ELR (cell line): ENCODE data around the gene PDE8B.
"Not testable (repeated sequence)": the region's sequence is repeated elsewhere in the genome, so short reads cannot be mapped to it uniquely, and the experiment has no call there.

Experiments
- DNase-seq: peaks from one replicate; pipeline ENCODE4 v3.0.0-alpha.2; 2015; ENCODE audit warnings: low read depth

Gene PDE8B

DNA sequence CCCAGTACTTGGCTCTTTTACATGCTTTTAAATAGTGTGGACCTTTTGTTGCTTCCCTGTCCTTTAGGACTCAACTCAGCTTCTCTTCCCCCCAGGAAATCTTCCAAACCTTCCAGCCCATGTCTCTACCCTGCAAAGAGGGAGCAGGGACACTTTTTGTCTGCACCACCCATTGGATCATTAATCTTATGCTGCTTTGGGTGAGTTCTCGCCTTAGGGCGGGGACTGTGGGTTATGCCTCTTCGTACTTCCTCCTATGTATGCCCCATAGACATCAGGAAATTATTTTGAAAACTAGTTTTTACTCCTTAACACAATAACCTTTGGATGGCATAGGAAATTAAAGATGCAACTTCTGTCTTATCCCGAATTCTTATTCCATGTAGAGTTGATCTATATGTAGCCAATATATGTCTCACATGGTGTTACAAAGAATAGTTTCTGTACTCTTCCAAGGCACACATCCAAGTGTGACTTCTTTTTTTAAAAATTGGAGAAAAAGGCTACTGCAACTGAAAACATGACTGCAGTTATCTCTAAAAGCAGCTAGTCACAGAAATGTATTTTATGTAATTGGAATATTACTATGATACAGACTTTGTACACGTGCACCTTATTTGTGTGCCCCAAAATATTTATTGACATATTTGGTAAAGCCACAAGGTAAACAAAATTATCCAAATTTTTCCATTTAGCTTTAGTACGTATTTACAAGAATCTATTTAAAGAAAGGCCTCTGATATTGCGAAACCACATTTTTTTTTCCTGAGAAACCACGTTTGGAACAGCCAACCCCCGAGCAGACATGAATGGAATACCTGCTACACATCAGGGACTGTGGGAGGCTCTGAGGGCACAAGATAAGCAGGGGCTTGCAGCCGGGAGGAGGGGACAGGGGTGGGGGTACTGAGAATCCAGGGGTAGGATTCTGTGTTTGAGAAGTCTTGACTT is 148.1 kb downstream of the PDE8B start:
- peak; percentile 22 for DNase-seq

GRCh38 chr5:77359231-77359630 is 148.8 kb downstream of the PDE8B start:
- DNase-seq, result no peak

DNA sequence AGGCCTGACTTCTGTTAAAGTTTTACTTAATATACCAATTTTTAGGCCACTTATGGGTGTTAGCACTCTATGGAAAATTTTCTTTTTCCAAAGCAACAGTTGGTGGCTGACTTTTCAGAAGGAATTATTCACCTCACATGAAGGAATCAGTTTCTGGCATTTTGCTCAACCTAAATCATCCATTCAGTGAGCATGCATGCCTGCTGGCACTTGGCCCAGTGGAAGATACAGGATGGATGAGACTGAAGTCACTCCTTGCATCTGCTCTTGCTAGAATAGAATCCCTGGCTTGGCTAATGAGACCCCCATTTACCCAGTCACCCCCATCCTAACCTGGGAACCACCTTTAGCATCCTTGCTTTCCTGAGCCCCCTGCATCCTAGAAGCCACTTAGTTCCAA is 149.9 kb downstream of the PDE8B start:
- no peak for DNase-seq

DNA sequence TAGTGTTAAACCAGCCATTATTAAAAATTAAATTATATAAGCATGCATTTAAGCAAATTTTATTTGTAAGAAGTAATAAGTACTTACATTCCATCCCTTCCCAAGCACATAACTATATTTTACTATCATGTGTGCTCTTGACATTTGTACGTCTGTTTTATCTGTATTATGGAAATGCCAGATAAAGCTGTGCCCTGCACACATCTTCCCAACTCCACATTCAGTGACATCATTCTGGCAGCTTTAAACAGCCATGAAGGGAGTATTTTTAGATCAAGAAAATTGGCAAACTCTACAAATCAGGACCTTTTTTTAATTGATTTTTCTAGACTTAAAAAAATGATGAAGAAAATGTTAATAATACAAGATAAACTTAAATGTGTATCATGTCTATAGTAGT is 150.5 kb downstream of the PDE8B start:
- DNase-seq, result no peak

DNA sequence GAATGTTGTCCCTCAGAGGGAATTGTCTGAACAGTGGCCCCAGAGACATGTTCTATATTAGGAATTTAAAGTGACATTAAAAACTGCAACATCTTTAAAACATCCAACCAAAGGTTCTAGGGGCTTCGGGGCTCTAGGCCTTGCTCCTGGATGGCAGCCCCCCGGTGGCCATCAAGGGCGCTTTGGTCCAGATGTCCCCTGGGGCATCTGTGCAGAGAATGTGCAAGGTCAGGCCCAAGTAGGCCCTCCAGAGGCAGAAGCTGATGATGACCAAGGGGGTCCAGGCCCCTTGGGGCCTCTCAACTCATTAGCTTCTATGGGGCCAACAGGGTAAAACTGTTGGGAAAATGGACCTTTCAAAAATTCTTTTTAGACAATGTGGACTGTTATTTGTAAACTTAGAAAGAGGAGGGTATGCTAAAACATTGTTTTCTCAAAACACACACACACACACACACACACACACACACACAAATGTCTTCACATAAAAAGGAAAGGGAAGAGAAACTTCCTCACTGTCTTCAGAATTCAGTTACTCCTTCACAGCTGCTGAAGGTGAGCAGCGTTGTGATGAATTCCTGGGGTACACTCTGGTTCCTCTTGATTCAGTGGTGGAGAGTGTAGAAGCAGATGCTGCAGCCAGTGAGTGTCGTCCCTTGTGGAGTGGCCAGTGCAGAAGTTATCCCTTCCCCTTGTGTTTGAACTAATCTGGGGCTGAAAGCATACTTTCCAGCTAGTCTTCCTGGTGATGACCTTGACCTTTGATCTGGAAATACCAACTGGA is 156.4 kb downstream of the PDE8B start:
- no peak for DNase-seq

GRCh38 chr5:77367741-77368140 is 157.3 kb downstream of the PDE8B start:
- DNase-seq, result peak; percentile 61

- DNase-seq, result no peak
Measured at GRCh38 chr5:77368367-77368766, 157.9 kb downstream of the PDE8B start.

DNA sequence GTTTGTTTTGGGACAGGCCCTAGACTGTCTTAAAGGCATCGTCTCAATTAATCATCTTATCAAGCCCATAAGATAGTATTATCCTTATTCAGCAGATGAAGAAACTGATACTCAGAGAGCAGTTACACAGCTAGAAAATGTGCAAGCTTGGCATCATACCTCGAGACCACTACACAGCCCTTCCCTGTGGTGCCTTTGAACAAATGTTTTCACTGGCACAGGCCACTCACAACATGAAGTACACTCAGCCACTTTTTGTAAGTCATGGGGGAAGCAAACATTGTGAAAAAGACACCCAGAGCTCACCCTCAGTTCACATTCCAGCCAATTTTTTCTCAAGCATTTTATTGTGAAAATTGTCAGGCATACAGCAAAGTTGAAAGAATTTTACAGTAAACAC is 159.1 kb downstream of the PDE8B start:
- DNase-seq, result no peak

DNA sequence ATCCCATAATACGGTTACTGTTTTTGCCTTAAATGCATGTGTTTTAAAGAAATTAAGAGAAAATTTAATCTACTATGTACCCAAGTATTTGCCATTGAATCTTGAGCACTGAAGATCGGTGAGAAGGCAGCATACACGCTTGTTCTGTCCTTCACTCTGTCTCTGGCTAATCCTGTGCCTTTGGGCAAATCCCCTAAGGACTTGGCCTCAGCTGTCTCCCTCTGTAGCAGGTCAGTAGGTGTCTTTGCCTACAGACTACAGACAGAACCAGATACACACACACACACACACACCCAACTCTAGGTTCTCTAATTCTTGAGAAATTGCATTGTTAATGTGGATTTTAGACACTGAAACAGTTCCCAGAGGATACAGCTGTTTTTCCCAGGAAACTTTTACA is 164.2 kb downstream of the PDE8B start:
- DNase-seq, result no peak

- no peak for DNase-seq
Measured at GRCh38 chr5:77376609-77377300, 166.3 kb downstream of the PDE8B start.

- no peak for DNase-seq
Measured at GRCh38 chr5:77379558-77380061, 169.1 kb downstream of the PDE8B start.

DNA sequence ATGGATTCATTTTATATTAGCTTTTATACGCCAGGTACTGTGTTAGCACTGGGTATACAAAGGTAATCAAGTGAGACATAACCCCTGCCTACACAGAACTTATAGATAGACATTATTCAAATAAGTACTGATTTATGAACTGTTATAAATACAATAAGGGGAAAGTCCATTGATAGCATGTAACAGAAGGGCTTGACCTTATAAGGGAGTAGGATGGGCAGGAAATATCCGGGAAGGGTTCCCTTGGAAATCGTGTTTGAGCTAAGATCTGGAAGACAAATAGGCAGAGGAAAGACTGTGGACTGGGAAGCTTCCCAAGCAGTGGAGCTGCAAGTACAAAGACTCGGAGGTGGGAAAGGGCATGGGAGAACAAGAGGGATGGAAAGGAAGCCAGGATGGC is 170.2 kb downstream of the PDE8B start:
- no peak for DNase-seq

GRCh38 chr5:77383336-77383735 is 172.9 kb downstream of the PDE8B start:
- DNase-seq, result peak; percentile 30

DNA sequence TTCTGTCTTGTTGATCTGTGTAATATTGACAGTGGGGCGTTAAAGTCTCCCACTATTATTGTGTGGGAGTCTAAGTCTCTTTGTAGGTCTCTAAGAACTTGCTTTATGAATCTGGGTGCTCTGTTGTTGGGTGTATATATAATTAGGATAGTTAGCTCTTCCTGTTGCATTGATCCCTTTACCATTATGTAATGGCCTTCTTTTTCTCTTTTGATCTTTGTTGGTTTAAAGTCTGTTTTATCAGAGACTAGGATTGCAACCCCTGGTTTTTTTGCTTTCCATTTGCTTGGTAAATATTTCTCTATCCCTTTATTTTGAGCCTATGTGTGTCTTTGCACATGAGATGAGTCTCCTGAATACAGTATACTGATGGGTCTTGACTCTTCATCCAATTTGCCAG is 175.9 kb downstream of the PDE8B start:
- not testable (repeated sequence) for DNase-seq

DNA sequence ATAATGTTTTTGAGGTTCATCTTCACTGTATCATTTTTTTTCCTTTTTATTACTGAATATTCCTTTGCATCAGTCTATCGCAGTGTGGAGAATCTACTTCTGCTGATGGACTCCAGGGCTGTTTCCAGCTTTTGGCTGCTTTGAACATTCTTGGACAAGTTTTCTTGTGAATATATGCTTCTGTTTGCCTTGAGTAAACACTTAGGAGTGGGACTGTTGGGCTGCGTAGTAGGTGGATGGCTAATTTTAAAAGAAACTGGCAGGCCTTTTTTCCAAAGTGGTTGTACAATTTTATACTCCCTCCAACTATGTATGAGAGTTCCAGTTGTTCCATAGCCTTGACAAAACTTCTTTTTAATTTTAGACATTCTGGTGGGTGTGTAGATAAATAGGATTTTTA is 179.3 kb downstream of the PDE8B start:
- no peak for DNase-seq

- DNase-seq, result no peak
Measured at GRCh38 chr5:77390221-77390620, 179.7 kb downstream of the PDE8B start.

DNA sequence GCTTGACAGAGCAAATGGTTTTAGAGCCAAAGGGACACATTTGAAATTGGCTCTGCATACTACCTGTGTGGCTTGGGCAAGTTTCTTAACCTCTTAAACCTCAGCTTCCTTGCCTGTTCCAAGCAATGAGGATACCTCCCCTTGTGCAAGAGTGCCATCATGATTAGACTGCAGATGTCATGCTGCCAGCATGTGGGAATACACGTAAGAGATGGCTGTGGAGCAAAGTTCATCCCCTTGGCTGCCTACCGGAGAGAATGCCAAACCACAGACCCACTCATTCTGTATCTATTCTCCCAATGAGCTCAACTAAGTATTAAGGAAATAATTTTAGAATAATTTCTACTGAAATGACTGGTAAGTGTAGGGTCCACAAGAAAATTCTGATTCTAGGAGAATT is 180.3 kb downstream of the PDE8B start:
- DNase-seq, result peak; percentile 47

DNA sequence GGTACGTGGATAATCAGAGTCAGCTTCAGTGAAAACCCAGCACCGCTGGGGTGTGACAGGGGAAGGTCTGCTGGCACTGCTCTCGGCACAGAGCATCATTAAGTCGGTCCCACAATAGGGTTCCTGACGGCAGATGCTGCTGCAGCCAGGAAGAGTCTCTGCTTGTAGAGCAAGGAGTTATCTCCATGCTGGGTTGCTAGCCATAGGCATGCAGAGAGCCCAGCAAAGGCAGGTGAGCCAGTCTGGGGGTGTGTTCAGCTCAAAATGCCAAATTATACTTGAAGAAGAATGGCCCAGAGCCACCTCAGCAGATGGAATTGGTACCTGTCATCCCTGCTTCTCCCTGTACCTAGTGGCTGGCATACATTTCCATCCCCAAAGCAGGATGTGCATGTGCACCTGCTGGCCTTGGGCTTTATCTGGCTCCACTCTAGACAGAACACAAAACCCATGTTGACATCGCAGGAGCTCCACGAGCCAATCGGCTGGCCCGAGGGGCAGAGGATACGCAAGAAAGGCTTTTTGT is 180.8 kb downstream of the PDE8B start:
- DNase-seq, result no peak

- DNase-seq, result no peak
Measured at GRCh38 chr5:77394064-77394715, 183.7 kb downstream of the PDE8B start.

DNA sequence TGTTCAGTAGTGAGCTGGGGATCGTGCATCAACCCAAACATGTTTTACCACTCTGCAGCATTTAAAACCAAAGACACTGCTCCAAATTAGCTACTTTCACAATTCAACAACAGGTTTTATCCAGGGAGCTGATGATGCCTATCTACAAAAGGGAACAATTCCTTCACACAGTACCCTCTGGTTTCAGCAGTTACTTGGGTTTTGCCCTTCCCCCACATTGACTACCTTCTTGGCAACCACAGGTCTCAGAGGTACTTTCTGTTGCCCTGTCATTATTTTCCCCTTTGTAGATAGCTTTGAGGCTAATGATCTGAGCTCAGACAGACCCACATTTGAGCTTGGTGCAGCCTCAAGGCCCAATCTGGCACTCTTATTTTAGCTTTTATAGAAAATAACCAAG is 185.5 kb downstream of the PDE8B start:
- no peak for DNase-seq

DNA sequence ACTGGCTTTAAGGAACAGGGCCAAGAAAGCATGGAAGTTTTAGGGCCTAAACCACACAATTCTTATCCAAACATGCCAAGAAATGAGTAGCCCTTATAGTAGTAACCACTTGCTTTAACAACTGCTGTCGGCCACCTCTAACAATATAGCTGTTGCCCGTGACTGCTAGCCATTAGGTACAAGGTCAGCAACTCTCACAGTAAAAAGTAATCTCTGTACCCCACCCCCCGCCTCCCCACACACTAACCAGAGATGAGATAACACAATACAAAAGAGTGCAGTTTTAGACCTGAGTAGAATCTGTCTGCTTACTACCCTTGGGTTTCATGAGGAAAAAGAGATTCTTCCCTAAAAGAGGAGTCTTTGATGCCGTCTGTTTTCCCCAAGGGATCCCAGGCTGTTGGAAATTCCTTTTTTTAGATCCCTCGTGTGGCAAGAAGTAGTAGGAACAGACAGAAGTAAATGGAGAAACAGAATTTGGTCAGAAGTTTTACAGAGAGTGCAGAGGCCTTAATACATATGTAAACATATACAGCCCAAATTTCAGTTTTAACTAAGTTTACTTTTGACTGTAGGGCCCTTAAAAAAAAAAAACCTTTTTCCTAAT is 187.3 kb downstream of the PDE8B start:
- DNase-seq, result no peak
